Stomach (tissue), 4 donors: Measurements from ENCODE around the gene VWA7.

ENCODE experiments used
- EP300 ChIP-seq: sonication (generic); formaldehyde crosslinking; IDR thresholded peaks from one replicate; pipeline ENCODE4 v1.6.1; 2017; ENCODE audit warnings: antibody characterized with exemption
- POLR2A ChIP-seq, 4 donors: fragments of 450-650 bp; IDR thresholded peaks; one replicate each; pipeline ENCODE4 v1.6.1; 2016; ENCODE audit warnings: antibody characterized with exemption in 4 of 4, control low read depth in 2 of 4, mild to moderate bottlenecking in 1 of 4, moderate library complexity in 1 of 4
- POLR2AphosphoS5 ChIP-seq, 3 donors: sonication (generic); formaldehyde crosslinking; IDR thresholded peaks; one replicate each; pipeline ENCODE4 v1.6.1; 2016; ENCODE audit warnings: antibody characterized with exemption in 3 of 3
- TF ChIP-seq, protein P1 (sequence below), 7 experiments: fragments of 450-650 bp in 4 of 7; fragments of 200-600 bp in 3 of 7; sonication (generic) in 3 of 7; IDR thresholded peaks; one replicate each; pipeline ENCODE4 v1.5.1; 2016 to 2019; ENCODE audit warnings: antibody characterized with exemption in 7 of 7, control low read depth in 2 of 7, mild to moderate bottlenecking in 1 of 7

DNA sequence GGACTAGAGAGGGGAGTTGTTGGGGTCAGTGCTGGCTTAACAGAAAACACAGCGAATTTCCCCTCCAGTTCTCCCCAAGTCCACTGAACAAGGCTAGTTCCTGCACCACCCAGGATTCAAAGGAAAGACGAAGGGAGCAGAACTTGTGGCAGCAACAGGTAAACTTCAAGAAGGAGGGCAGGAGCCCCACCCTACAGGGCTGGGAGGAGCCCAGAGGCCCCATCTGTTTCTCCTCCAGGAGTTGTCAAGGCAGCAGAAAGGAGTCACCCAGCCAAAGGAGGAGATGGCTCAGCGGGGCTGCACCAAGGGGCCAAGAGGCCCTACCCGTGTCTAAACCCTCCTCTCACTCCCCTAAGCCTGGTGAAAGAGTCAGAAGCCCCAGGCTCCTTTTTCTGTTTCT is 12.9 kb downstream of the VWA7 start:
- TF ChIP-seq, protein P1, sequence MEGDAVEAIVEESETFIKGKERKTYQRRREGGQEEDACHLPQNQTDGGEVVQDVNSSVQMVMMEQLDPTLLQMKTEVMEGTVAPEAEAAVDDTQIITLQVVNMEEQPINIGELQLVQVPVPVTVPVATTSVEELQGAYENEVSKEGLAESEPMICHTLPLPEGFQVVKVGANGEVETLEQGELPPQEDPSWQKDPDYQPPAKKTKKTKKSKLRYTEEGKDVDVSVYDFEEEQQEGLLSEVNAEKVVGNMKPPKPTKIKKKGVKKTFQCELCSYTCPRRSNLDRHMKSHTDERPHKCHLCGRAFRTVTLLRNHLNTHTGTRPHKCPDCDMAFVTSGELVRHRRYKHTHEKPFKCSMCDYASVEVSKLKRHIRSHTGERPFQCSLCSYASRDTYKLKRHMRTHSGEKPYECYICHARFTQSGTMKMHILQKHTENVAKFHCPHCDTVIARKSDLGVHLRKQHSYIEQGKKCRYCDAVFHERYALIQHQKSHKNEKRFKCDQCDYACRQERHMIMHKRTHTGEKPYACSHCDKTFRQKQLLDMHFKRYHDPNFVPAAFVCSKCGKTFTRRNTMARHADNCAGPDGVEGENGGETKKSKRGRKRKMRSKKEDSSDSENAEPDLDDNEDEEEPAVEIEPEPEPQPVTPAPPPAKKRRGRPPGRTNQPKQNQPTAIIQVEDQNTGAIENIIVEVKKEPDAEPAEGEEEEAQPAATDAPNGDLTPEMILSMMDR (IDR thresholded peaks at IDR 0.05): no peak
- TF ChIP-seq POLR2A (IDR thresholded peaks at IDR 0.05): no peak
- no peak for TF ChIP-seq EP300
- no peak for TF ChIP-seq POLR2AphosphoS5 (IDR thresholded peaks at IDR 0.05)
